SK-N-SH treated with all-trans-retinoic acid at 6 μM for 48 hours (cell line): ENCODE data around the gene TOMM40L.

Source experiments
- ATAC-seq: fragments of 200-7000 bp; cut with Tn5 transposase; 3 replicates; pipeline ENCODE4 v1.9.1; 2020; ENCODE audit warnings: mild to moderate bottlenecking, moderate library complexity
- ARNTL ChIP-seq: fragments of 450-650 bp; formaldehyde crosslinking; IDR thresholded peaks from 2 replicates; pipeline ENCODE4 v1.5.0; 2020; ENCODE audit warnings: low read depth, mild to moderate bottlenecking, moderate library complexity, borderline replicate concordance
- BACH2 ChIP-seq: fragments of 250-450 bp; sonication (Bioruptor Pico); IDR thresholded peaks from 2 replicates; pipeline ENCODE4 v1.9.0; 2021; ENCODE audit warnings: mild to moderate bottlenecking, borderline replicate concordance
- CSDC2 ChIP-seq: fragments of 250-450 bp; sonication (Bioruptor Pico); IDR thresholded peaks from 2 replicates; pipeline ENCODE4 v1.5.0; 2020; ENCODE audit warnings: mild to moderate bottlenecking, moderate library complexity
- ESRRG ChIP-seq: fragments of 250-450 bp; sonication (Bioruptor Pico); IDR thresholded peaks from 2 replicates; pipeline ENCODE4 v1.6.1; 2021; ENCODE audit warnings: mild to moderate bottlenecking
- GLIS3 ChIP-seq: fragments of 250-450 bp; sonication (Bioruptor Pico); IDR thresholded peaks from 2 replicates; pipeline ENCODE4 v1.5.0; 2020; ENCODE audit warnings: mild to moderate bottlenecking, moderate library complexity
- ISL1 ChIP-seq: fragments of 250-450 bp; sonication (Bioruptor Pico); IDR thresholded peaks from 2 replicates; pipeline ENCODE4 v2.1.2; 2022; ENCODE audit warnings: mild to moderate bottlenecking, moderate library complexity
- OSR1 ChIP-seq: fragments of 250-450 bp; sonication (Bioruptor Pico); IDR thresholded peaks from 2 replicates; pipeline ENCODE4 v1.8.0; 2022; ENCODE audit warnings: moderate library complexity, mild to moderate bottlenecking, inconsistent platforms
- PPARA ChIP-seq: fragments of 250-450 bp; sonication (Bioruptor Pico); IDR thresholded peaks from 2 replicates; pipeline ENCODE4 v1.5.0; 2020; ENCODE audit warnings: mild to moderate bottlenecking, borderline replicate concordance
- SNAI2 ChIP-seq: fragments of 250-450 bp; sonication (Bioruptor Pico); IDR thresholded peaks from 2 replicates; pipeline ENCODE4 v1.5.0; 2020; ENCODE audit warnings: mild to moderate bottlenecking, moderate library complexity
- TCF4 ChIP-seq: fragments of 250-450 bp; sonication (Bioruptor Pico); IDR thresholded peaks from 2 replicates; pipeline ENCODE4 v1.8.0; 2021; ENCODE audit warnings: mild to moderate bottlenecking, moderate library complexity, borderline replicate concordance
- ZC3H10 ChIP-seq: fragments of 250-450 bp; sonication (Bioruptor Pico); IDR thresholded peaks from 2 replicates; pipeline ENCODE4 v1.5.1; 2021; ENCODE audit warnings: mild to moderate bottlenecking, moderate library complexity
- ZFP3 ChIP-seq: fragments of 250-450 bp; sonication (Bioruptor Pico); IDR thresholded peaks from 2 replicates; pipeline ENCODE4 v1.5.0; 2020; ENCODE audit warnings: mild to moderate bottlenecking, moderate library complexity
- ZFP30 ChIP-seq: fragments of 450-650 bp; formaldehyde crosslinking; IDR thresholded peaks from 2 replicates; pipeline ENCODE4 v1.5.0; 2022; ENCODE audit warnings: mild to moderate bottlenecking, moderate library complexity
- ZNF565 ChIP-seq: fragments of 450-650 bp; formaldehyde crosslinking; conservative IDR thresholded peaks from 2 replicates; pipeline ENCODE4 v1.5.0; 2020; ENCODE audit warnings: low read depth, mild to moderate bottlenecking, moderate library complexity
- ZNF70 ChIP-seq: fragments of 450-650 bp; formaldehyde crosslinking; IDR thresholded peaks from 2 replicates; pipeline ENCODE4 v1.5.0; 2020; ENCODE audit warnings: mild to moderate bottlenecking, moderate library complexity
- ZNF8 ChIP-seq: fragments of 450-650 bp; formaldehyde crosslinking; IDR thresholded peaks from 2 replicates; pipeline ENCODE4 v1.5.0; 2020; ENCODE audit warnings: mild to moderate bottlenecking, moderate library complexity
- TF ChIP-seq, protein P1 (sequence below): fragments of 250-450 bp; sonication (Bioruptor Pico); IDR thresholded peaks from 2 replicates; pipeline ENCODE4 v1.8.0; 2021; ENCODE audit warnings: low read depth, mild to moderate bottlenecking, moderate library complexity, borderline replicate concordance
- TF ChIP-seq, protein P2 (sequence below): fragments of 250-450 bp; sonication (Bioruptor Pico); IDR thresholded peaks from 2 replicates; pipeline ENCODE4 v1.8.0; 2020; ENCODE audit warnings: mild to moderate bottlenecking, moderate library complexity, borderline replicate concordance
- TF ChIP-seq, protein P3 (sequence below): fragments of 250-450 bp; sonication (Bioruptor Pico); IDR thresholded peaks from 2 replicates; pipeline ENCODE4 v1.5.1; 2020; ENCODE audit warnings: low read depth, mild to moderate bottlenecking, moderate library complexity
- TF ChIP-seq, protein P4 (sequence below): fragments of 250-450 bp; sonication (Bioruptor Pico); IDR thresholded peaks from 2 replicates; pipeline ENCODE4 v1.5.0; 2020; ENCODE audit warnings: mild to moderate bottlenecking, moderate library complexity
- TF ChIP-seq, protein P5 (sequence below): fragments of 250-450 bp; sonication (Bioruptor Pico); IDR thresholded peaks from 2 replicates; pipeline ENCODE4 v1.5.1; 2021; ENCODE audit warnings: mild to moderate bottlenecking, moderate library complexity

Gene TOMM40L

DNA sequence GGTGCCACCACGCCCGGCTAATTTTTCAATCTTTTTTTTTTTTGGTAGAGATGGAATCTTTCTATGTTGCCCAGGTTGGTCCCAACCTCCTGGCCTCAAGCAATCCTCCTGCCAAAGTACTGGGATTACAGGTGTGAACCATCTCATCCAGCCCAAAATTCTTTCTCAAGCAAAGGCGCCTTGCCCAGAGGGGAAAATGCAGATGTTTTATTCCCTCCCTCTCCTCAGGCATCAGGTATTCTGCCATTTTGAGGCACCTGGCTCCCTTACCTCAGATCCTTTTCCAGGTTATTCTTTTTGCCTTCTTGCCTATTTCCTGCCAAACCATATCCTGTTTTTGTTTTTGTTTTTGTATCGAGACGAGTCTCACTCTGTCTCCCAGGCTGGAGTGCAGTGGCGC is 37.5 kb upstream of the TOMM40L start:
- TF ChIP-seq ARNTL (CRISPR knock-in tag) (no peak), CSDC2 (CRISPR knock-in tag) (no peak), ESRRG (CRISPR knock-in tag) (no peak), ZNF70 (CRISPR knock-in tag) (no peak), ZFP30 (no peak), SNAI2 (no peak), OSR1 (CRISPR knock-in tag) (no peak), ISL1 (CRISPR knock-in tag) (no peak), BACH2 (CRISPR knock-in tag) (no peak)
- TF ChIP-seq, protein P1, sequence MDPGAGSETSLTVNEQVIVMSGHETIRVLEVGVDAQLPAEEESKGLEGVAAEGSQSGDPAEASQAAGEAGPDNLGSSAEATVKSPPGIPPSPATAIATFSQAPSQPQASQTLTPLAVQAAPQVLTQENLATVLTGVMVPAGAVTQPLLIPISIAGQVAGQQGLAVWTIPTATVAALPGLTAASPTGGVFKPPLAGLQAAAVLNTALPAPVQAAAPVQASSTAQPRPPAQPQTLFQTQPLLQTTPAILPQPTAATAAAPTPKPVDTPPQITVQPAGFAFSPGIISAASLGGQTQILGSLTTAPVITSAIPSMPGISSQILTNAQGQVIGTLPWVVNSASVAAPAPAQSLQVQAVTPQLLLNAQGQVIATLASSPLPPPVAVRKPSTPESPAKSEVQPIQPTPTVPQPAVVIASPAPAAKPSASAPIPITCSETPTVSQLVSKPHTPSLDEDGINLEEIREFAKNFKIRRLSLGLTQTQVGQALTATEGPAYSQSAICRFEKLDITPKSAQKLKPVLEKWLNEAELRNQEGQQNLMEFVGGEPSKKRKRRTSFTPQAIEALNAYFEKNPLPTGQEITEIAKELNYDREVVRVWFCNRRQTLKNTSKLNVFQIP (CRISPR knock-in tag): no peak
- ATAC-seq: no peak

DNA sequence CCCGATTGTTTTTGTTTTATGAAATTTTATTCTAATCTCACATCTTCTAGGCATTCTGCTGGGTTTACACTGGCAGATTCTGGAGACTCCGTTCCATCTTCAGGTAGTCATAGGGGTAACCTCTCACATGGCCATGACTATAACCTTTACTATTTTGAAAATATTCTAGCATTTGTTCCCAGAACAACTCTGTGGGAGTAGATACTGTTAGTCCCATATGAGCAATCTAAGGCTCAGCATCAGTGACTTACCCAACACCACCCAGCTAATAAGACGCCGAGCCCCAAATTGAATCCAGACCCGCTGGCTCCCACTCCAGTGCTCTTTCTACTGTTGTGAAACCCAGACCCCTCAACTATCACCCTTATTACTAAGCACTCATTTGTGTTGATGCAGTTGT is 36.8 kb upstream of the TOMM40L start:
- TF ChIP-seq, protein P2, sequence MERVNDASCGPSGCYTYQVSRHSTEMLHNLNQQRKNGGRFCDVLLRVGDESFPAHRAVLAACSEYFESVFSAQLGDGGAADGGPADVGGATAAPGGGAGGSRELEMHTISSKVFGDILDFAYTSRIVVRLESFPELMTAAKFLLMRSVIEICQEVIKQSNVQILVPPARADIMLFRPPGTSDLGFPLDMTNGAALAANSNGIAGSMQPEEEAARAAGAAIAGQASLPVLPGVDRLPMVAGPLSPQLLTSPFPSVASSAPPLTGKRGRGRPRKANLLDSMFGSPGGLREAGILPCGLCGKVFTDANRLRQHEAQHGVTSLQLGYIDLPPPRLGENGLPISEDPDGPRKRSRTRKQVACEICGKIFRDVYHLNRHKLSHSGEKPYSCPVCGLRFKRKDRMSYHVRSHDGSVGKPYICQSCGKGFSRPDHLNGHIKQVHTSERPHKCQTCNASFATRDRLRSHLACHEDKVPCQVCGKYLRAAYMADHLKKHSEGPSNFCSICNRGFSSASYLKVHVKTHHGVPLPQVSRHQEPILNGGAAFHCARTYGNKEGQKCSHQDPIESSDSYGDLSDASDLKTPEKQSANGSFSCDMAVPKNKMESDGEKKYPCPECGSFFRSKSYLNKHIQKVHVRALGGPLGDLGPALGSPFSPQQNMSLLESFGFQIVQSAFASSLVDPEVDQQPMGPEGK: no peak
- TF ChIP-seq ZFP3 (CRISPR knock-in tag) (no peak), ESRRG (CRISPR knock-in tag) (no peak), CSDC2 (CRISPR knock-in tag) (no peak)
- TF ChIP-seq, protein P1 (CRISPR knock-in tag): no peak
- ATAC-seq: no peak

DNA sequence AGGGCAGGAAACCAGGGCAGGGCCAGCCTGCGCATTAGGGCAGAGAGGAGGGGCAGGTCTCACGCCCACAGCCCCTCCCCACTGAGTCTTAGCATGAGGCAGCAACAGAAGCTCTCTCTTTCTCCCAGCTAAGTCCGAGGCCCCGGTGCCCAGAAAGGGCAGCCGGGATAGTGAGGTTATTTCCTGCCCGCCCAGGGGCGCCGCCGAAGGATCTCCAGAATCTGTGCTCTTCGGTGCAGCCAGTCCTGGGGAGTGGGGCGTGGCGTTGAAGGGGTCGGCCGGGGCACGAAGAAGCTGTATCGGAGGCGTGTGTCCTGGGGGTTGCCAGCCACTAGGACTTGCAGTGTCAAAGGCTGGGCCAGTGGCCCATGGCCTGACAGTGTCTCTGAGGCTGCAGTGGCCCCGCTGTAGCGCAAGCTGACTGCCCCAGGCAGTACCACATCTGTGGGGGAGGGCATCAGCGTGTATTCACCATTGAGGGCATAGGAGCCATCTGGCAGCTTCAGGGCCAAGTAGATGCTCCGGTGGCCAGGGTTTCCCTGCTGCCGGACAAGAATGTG is 34.8 kb upstream of the TOMM40L start:
- TF ChIP-seq TCF4 (CRISPR knock-in tag) (no peak), ESRRG (CRISPR knock-in tag) (no peak), ZFP30 (no peak), SNAI2 (no peak), ZNF70 (CRISPR knock-in tag) (no peak), ZFP3 (CRISPR knock-in tag) (no peak), ZC3H10 (CRISPR knock-in tag) (no peak), OSR1 (CRISPR knock-in tag) (no peak), ZNF8 (CRISPR knock-in tag) (no peak), ARNTL (CRISPR knock-in tag) (no peak), BACH2 (CRISPR knock-in tag) (no peak), GLIS3 (no peak), ZNF565 (CRISPR knock-in tag) (no peak), CSDC2 (CRISPR knock-in tag) (no peak), PPARA (CRISPR knock-in tag) (no peak), ISL1 (CRISPR knock-in tag) (no peak)
- TF ChIP-seq, protein P3, sequence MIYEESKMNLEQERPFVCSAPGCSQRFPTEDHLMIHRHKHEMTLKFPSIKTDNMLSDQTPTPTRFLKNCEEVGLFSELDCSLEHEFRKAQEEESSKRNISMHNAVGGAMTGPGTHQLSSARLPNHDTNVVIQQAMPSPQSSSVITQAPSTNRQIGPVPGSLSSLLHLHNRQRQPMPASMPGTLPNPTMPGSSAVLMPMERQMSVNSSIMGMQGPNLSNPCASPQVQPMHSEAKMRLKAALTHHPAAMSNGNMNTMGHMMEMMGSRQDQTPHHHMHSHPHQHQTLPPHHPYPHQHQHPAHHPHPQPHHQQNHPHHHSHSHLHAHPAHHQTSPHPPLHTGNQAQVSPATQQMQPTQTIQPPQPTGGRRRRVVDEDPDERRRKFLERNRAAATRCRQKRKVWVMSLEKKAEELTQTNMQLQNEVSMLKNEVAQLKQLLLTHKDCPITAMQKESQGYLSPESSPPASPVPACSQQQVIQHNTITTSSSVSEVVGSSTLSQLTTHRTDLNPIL (CRISPR knock-in tag): no peak
- TF ChIP-seq, protein P4, sequence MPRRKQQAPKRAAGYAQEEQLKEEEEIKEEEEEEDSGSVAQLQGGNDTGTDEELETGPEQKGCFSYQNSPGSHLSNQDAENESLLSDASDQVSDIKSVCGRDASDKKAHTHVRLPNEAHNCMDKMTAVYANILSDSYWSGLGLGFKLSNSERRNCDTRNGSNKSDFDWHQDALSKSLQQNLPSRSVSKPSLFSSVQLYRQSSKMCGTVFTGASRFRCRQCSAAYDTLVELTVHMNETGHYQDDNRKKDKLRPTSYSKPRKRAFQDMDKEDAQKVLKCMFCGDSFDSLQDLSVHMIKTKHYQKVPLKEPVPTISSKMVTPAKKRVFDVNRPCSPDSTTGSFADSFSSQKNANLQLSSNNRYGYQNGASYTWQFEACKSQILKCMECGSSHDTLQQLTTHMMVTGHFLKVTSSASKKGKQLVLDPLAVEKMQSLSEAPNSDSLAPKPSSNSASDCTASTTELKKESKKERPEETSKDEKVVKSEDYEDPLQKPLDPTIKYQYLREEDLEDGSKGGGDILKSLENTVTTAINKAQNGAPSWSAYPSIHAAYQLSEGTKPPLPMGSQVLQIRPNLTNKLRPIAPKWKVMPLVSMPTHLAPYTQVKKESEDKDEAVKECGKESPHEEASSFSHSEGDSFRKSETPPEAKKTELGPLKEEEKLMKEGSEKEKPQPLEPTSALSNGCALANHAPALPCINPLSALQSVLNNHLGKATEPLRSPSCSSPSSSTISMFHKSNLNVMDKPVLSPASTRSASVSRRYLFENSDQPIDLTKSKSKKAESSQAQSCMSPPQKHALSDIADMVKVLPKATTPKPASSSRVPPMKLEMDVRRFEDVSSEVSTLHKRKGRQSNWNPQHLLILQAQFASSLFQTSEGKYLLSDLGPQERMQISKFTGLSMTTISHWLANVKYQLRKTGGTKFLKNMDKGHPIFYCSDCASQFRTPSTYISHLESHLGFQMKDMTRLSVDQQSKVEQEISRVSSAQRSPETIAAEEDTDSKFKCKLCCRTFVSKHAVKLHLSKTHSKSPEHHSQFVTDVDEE (CRISPR knock-in tag): no peak
- TF ChIP-seq, protein P1 (CRISPR knock-in tag): no peak
- TF ChIP-seq, protein P5, sequence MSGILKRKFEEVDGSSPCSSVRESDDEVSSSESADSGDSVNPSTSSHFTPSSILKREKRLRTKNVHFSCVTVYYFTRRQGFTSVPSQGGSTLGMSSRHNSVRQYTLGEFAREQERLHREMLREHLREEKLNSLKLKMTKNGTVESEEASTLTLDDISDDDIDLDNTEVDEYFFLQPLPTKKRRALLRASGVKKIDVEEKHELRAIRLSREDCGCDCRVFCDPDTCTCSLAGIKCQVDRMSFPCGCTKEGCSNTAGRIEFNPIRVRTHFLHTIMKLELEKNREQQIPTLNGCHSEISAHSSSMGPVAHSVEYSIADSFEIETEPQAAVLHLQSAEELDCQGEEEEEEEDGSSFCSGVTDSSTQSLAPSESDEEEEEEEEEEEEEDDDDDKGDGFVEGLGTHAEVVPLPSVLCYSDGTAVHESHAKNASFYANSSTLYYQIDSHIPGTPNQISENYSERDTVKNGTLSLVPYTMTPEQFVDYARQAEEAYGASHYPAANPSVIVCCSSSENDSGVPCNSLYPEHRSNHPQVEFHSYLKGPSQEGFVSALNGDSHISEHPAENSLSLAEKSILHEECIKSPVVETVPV (CRISPR knock-in tag): no peak
- no peak for ATAC-seq
